ENCODE measurements around the gene MTARC1. TPM values are rescaled to one million over a fixed set of nuclear protein-coding genes. Genes with fewer than 3 reads are reported as not detected.

Gene MTARC1
- polyA plus RNA-seq, 5 donors = 18.9 to 26.1 (median 20.7) TPM

DNA sequence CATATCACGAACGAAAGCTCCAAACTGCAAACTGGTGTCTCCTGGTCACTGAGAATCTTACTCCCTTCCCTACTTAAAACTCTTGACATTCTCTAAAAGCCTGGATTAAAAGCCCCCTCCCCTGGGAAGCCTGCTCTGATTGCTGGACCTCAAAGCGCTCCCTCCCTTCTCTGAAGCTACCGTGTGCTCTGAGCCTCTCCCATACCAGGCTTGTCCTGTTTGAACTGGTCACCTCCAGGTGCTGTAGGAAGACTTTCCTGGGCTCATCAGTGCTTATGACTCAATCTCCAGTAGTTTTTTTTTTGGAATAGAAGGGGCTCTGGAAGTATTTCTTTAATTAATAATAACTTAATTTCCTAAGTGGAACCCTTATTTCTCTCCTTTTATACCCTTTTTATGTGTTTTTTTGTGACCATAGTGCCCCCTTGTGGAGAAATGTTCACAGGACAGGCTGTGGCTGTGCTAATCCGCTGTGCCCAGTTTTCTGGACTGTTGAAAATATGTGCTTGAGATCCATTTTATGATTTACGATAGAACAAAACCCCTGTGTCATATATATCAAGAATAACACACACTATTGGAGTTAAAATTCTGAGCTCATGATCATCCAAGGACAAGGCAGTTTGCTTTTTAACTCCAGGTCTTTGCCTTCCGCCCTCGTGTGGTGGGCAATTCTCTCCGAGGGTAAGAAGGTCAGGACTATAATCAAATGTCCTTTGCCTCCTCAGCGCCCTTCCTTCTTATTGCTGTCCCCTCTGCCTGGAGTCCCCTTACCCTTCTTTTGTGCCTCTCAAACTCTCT, 16.9 kb downstream of the MTARC1 start:
- DNase-seq = no peak

DNA sequence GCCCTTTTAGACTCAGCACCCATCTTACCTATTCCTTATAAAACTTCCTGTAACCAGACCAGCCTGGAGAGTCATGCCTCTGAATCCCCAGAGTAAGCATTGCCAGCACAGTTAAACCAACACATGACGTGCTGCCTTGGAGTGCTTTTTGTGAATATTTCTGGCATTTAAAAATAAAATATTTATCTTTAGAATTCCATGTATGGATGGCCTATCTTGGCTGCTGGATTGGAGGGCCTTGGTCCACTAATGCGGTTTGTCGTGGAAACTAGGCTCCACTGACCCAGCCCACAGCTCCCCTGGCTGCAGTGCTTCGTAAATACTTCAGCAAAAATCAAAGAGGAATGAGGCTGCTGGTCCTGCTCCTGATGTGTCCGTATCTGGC, 17.5 kb downstream of the MTARC1 start:
- no peak for DNase-seq

DNA sequence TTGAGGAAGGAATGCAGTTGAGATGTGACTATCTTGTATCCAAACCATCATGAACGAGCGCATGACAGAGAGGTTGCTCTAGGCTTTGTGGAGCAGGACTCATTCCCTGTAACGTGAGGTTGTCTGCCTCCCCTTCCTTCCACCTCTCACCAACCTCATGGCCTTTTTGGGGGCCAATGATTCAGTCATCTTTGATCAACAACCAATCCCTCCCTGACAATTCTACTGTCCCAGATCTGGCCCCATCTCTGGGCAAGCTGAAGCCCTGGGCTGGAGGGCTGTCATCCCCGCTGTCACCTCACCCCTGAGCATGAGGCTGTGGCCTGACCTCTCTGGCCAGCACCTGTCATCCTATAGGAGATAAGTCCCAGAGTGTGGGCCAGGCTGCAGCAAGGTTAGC, 19.7 kb downstream of the MTARC1 start:
- DNase-seq = no peak

DNA sequence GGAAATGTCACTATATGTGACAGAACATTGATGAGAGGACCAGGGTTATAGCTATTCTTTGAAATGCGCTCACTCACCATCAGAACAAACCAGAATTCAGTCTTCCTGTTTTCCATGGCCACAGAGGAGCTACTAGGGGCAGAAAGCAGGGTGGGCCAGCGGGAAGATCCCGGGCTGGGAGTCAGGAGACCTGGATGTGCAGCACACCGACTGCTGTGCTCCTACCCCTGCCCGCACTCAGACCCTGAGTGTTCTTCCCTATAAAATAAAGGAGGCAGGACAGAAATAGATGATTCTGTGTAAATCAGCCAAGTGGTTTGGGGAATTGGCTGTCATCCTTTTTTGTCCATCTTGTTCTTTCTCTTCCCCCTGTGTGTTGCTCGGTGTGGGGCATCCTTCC, 21.0 kb downstream of the MTARC1 start:
- DNase-seq = no peak

DNA sequence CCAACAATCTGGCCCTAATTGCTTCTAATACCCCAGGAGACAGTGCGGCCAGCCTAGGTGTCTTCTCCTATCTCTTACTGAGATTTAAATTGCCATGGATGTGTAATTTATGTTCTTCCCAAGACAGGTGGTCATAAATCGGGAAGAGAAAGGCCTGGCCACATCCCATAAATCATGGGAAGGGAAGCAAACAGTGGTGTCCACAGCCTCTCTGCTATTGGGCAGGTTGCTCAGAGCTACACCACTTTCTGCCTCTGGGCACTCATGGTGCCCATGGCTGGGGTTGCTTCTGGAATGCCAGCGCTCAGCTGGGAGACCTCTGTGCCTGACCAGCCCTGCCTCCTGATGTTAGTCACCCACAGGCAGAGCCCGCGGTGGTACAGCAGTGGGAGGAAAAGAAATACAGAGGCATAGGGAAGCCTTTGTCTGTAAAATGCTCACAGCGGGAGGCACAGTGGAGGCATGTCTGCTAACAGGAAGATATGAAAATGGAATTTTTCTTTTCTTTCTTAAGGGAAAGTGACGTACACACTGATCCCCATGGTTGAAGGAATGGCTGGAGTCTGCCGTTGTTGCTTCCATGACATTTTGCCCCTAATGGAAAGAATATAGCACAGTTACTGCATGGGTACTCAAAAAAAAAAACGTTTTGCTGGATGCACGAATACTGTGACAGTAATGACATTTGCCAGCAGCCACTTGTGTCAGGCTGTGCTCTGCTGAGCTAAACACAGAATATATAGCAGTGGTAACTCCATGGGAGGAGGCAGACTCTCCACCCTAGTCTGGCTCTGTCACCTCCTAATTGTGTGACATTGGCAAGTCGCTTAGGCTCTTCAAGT, 21.9 kb downstream of the MTARC1 start:
- DNase-seq = no peak

DNA sequence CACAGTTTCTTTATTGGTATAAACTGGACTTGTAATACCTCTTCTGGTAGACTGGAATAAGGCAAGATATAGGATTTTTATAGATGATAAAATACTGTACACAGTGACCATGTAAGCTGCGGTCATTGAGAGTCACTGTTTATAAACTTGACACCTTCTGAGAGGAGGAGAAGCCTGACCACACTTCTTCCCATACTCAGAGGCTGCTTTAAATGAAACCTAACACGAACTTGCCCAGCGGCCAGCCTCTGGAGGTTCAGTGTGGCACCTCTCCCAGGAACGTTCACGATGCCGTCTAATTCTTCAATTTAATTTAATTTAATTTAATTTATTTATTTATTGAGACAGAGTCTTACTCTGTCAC, 22.5 kb downstream of the MTARC1 start:
- DNase-seq = no peak

DNA sequence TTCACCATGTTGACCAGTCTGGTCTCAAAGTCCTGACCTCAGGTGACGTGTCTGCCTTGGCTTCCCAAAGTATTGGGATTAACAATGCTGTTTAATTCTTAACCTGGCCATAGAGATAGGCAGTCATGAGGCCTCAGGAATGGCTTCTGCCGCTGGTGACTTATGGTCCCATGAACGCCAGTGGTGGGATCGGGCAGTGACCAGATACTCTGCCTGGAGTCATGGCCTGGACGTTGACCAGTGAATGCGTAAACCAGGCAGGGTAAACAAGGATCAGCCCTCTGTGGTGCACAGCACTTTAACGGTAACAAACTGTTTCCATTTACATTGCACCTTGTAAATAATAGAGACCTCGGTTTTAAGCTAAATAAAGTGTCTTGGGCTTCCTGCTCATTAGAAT, 23.0 kb downstream of the MTARC1 start:
- no peak for DNase-seq

DNA sequence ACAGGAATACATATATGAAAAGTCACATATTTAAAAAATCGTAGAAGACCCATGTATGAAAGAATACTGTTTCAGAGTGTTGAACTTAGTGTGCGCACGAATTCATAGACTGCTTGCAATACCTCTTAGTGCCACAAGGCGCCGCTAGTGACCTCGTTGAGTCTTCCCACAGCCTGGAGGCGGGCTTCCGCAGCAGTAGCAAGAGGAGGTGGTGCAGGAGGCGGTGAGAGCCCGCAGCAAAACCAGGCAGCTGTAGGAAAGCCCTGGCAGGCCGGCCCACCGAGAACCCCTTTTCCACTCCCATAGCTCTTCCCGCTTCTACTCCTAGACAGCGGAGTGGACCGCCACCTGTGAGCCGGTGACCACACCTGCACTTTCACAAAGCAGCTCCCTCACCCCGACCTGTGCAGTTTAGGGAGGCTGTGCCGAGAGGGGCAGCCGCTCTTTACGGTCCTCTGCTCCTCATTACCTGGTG, 23.5 kb downstream of the MTARC1 start:
- peak; percentile 73 to 81 for DNase-seq

DNA sequence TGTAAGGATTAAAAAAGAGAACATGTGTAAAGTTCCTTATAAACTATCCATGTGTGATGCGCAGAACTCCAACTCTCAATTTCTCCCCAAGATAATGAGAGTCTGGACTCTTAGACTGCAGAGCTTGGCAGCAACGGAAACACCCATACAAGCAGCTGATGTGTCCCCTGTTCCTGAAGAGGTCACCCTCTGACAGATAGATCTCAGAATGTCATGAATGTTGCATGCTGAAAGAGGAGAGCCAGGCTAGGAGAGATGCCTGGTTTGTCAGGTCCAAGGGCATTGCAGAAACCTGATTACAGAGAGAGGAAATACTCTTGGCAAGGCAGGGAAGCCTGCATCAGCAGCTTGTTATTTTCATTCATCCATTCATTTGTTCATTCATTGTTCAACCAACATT, 24.2 kb downstream of the MTARC1 start:
- no peak for DNase-seq

DNA sequence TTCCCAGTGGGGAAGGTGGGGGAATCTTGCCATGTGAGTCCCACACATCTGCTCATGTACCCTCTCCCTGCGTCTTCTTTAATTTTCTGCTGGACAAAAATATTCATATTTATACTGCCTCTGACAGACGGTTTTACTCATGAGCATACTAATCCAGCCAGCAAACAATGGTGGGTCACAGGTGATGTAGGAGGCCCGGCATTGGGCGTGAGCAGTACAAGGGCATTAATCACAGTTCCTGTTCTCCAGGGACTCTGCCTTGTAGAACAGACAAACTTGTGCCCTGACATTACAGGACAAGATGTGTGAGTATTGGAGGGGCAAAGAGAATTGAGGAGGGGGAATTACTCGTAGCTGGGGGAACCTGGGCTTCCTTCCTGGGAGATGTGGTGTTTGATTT, 25.0 kb downstream of the MTARC1 start:
- DNase-seq = no peak

DNA sequence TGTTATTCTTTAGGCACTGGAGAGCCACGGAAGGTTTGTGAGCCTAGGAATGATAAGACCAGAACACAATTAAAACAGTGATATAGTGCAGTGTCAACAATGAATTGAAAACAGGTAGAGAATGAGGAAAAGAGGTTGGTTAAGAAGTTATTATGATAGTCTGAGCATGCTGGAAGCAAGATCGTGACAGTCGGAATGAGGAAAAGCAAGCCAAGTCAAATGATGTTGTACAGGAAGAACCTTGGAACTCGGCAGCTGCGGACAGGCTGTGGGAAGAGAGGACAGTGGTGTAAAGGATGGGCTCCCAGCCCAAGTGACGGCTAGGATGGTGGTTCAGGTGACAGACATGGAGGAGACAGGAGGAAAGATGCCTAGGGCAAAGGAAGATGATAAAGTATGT, 25.6 kb downstream of the MTARC1 start:
- DNase-seq = no peak

DNA sequence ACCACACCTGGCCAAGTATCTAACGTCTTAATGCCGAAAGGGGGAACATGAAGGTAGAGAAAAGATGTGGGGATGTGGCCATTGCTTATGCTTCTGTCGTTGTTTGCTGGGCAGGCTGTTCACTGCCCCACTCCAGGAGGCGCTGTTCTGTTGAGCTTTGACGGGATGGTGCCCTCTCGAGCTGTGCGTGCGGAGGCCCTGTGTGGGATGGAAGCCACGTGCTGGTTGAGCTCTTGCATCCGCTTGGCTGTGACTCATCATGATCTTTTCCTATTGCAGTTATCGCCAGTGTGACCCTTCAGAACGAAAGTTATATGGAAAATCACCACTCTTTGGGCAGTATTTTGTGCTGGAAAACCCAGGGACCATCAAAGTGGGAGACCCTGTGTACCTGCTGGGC, 26.3 kb downstream of the MTARC1 start:
- no peak for DNase-seq

DNA sequence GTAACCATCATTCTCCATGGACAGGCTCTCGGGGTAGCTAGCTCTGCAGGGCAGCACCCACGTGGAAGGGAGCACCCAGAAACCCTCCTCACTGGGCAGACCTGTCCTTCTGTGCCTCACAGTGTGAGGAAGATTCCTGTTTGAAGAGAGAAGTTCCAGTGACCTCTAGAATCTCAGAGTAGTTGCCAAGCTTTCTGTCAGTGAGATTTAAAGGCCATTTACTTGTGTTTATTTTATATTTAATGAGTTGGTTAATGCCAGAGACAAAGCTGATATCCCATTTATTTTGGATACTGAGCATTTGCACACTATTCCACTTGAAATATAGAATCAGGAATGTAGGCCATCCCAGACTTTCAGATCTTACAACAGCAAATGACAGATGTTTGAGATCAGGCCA, 28.7 kb downstream of the MTARC1 start:
- no peak for DNase-seq

DNA sequence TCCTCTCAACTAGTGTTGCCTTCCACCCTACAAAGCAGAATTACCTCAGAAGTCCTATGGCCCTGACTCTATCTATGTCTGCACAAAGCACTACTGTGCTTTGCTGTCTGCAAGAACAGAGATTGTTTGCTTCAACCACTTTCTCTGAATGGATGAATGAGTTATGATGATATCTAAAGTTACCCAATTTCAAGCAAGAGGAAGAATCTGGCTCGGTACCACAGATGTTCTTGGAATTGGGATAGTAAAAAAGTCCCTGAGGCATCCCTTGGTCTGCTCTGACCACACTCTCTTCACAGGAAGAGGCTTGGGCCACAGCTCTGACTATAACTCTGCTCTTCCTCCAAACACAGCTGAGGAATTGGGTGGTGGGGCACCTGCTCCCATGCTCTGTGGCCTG, 31.2 kb downstream of the MTARC1 start:
- DNase-seq = no peak

DNA sequence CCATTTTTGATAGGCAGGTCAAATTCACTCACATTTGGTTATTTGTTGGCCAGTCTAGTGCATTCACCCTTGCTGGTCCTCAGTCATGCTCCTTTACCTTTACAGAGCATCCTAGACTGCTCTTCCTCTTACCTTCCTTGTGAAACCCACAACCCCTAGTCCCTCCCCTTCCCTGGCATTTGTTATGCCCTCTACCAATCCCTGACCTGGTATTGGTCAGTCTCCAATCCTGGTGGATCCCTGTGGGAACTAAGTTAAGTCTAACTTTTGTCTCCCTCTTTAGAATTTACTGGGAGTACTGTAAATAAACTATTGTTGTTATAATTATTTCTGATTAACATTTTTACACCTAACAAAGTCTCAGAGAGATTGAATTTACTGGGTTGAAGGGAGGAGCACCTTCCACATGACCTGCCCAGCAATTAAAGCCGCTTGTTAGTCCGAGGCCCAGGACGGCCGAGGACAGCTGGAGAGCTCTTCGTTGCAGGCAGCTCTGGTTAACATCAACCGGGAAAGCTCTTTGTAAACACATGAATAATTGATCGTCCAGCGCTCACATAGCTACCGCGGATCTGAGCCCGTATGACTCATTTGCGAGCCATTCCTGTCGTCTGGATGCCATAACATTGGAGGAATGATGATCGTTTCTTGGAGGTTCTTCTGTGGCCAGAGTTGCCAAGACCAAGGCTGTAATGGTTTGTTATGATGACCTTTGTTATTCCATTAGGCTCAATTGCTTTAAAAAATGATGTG, 31.9 kb downstream of the MTARC1 start:
- DNase-seq = peak; percentile 75 to 77

DNA sequence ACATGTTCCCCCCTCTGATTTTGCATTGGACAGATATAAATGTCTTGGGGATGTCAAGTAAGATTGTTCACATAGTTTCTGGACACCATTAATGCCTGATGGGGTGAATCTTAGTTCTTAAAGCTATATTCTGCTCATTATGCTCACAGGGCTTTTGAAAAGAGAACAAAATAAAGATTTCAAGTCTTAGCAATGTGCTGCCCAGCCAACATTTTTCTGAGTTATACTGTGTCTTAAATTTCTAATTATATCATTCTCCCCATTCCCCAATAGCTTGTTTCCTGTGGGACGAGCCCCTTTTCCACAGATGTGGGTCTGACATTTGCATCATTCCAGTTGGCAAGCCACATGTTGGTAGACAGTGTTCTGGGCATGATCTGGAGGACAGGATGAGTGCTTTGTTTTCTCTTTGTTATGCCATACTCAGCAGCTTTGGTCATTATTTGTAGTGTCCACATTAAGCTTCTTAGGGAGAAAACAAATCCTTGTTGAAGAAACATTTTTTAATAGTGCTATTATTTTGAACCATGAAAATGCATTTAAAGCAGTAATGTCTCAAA, 32.8 kb downstream of the MTARC1 start:
- DNase-seq = no peak

DNA sequence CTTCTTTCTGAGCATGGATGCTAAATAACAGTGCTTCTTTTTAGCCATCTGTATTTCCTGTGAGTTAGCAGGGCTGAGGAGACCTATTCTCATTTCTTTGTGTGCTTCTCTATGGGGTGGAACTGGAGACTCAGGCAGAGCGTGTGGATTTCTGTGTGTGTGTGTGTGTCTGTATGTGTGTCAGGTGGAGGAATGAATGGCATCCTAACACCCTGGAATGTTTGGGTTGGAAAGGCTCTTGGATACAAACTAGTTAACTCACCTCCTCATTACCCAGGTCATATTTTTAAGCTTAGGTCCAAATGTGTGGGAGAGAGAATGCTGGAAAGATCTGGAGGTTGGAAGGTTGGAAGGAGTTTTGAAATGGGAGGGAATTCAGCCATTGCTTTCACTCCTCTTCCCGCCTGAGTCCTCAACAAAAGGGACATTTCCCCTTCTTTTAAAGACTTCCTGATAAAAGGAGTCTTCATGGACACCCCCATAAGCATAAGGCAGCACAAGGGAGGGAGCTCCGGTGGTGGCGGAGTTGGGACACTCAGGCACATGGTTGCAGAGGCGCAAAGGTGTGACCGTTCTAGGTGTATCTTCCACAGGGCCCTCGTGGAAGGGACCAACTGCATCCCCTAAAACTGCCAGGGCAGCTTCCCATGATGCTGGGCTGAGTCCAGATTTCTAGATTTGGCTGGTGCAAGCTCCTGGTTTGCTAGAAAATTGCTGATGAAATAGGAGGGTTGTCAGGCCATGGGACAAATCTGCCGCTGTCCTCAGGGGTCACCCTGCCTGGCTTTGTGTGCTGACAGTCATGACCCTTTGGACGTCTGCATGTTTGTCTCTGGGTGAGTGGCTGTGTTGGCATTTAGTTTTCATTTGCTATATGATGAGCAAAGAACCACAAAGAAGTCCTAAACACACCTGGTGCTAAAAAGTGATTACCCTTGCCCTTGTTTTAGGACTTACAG, 37.6 kb downstream of the MTARC1 start:
- DNase-seq = no peak

DNA sequence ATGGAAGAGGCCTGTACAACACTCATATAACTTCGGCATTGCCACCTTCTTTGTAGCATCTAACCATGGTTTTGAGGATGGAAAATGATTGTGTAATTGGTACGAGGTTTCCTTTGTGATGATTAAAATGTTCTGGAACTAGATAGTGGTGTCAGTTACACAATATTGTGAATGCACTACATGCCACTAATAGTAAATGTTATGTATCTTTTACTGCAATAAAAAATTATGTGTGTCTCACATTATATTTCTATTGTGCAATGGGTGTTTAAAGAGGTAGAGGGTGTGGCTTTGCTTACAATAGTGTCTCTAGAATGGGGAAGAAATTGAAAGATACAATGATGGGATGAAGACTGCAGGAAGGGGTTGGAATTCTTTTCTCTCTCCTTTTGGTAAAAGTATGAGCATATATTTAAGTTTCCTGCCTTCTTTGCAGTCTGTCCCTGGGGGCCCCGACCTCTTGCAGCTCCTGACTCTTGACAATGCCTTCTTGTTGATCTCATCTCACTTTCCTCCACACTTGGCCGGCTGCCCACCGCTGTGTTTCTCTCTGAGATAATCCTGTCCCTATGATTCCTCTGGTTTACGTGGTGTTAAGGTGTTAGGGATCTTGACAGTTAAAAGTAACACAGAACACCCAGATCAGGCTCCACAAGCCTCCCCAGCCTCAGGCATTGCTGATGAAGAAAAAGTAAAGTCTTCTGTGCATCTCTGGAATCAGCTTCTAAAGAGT, 39.3 kb downstream of the MTARC1 start:
- no peak for DNase-seq

DNA sequence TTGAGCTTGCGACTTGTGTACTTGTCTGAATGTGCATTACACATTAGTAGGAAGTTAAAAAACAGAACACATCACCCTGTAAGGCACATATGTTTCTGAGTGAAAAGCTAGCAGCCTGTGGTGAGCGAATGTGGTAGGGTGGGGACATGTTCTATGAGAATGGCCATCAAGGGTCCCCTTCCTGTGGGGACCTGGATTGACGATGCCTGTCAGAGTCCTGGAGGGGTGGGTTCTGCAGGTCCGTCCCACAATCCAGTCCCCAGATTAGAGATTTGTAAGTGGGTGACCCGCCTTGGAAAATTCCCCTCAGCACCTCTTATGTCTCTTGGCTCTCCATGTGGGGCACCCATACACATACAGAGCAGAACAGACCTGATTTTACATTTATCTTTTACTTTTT, 40.0 kb downstream of the MTARC1 start:
- DNase-seq = no peak

All from right lung (tissue), 5 donors.